Stomach (tissue), 9 donors: ENCODE data around the gene STK11IP. TPM values are rescaled to one million over a fixed set of nuclear protein-coding genes. Genes with fewer than 3 reads are reported as not detected.

Experiments
- DNase-seq, 2 donors: peaks; one replicate each; pipeline versions ENCODE4 v3.0.0 to v3.0.0-alpha.2; 2013 to 2019
- H3K27ac ChIP-seq, 5 donors: fragments of 200-600 bp in 4 of 5; sonication (generic) in 4 of 5; one replicate each; pipeline ENCODE4 v1.5.1; 2013 to 2019; ENCODE audit warnings: mild to moderate bottlenecking in 1 of 5, moderate library complexity in 1 of 5
- H3K27me3 ChIP-seq, 3 donors: fragments of 200-600 bp; sonication (generic); one replicate each; pipeline ENCODE4 v1.5.1; 2017 to 2019; ENCODE audit warnings: mixed run types in 1 of 3
- H3K36me3 ChIP-seq, 4 donors: fragments of 200-600 bp; sonication (generic); 1 replicate in 3 of 4; 2 replicates in 1 of 4; pipeline ENCODE4 v1.5.1; 2016 to 2019
- H3K4me1 ChIP-seq, 4 donors: fragments of 200-600 bp; sonication (generic); one replicate each; pipeline ENCODE4 v1.5.1; 2016 to 2019
- H3K4me3 ChIP-seq, 4 donors: fragments of 200-600 bp; sonication (generic) in 3 of 4; one replicate each; pipeline ENCODE4 v1.5.1; 2016 to 2019; ENCODE audit warnings: mild to moderate bottlenecking in 1 of 4
- H3K9me3 ChIP-seq, 4 donors: fragments of 200-600 bp; sonication (generic); one replicate each; pipeline ENCODE4 v1.5.1; 2016 to 2019
- EP300 ChIP-seq: sonication (generic); formaldehyde crosslinking; IDR thresholded peaks from one replicate; pipeline ENCODE4 v1.6.1; 2017; ENCODE audit warnings: antibody characterized with exemption
- POLR2A ChIP-seq, 4 donors: fragments of 450-650 bp; IDR thresholded peaks; one replicate each; pipeline ENCODE4 v1.6.1; 2016; ENCODE audit warnings: antibody characterized with exemption in 4 of 4, control low read depth in 2 of 4, mild to moderate bottlenecking in 1 of 4, moderate library complexity in 1 of 4
- POLR2AphosphoS5 ChIP-seq, 3 donors: sonication (generic); formaldehyde crosslinking; IDR thresholded peaks; one replicate each; pipeline ENCODE4 v1.6.1; 2016; ENCODE audit warnings: antibody characterized with exemption in 3 of 3
- WGBS, 5 donors: extraction: QIAGEN DNeasy Blood & Tissue Kit in 3 of 5; methylation state at CpG; one replicate each; pipeline versions ENCODE4 v1.1.5 to v1.1.7; 2013 to 2018; 5-methylcytosine and 5-hydroxymethylcytosine counted together
- intact Hi-C: fragments of 100-400 bp; cut with DNase I; formaldehyde crosslinking; loops from one replicate; pipeline ENCODE4 v1.15.1; 2023; ENCODE audit warnings: low total_unique reads
- polyA plus RNA-seq, 3 donors: library from polyadenylated mRNA; stranded (reverse); fragments of 200-250 nt; gene quantifications; one replicate each; pipeline ENCODE4 v1.2.3, GENCODE V29; 2013
- total RNA-seq, 5 donors: library from RNA; depleted of rRNA; stranded (reverse); fragments of >200 nt; gene quantifications; one replicate each; pipeline versions ENCODE4 v1.1.0 to v1.2.3, GENCODE V29; 2014 to 2016
- TF ChIP-seq, protein P1 (sequence below), 7 experiments: fragments of 450-650 bp in 4 of 7; fragments of 200-600 bp in 3 of 7; sonication (generic) in 3 of 7; IDR thresholded peaks; one replicate each; pipeline ENCODE4 v1.5.1; 2016 to 2019; ENCODE audit warnings: antibody characterized with exemption in 7 of 7, control low read depth in 2 of 7, mild to moderate bottlenecking in 1 of 7
- donor health status: healthy with polysubstance abuse.
- donor health status: Bipolar disorder and iron deficiency.
- donor health status: healthy.

The STK11IP gene
- total and polyA plus RNA-seq, 8 donors: 6.8 to 89.5 (median 14.6) TPM

DNA sequence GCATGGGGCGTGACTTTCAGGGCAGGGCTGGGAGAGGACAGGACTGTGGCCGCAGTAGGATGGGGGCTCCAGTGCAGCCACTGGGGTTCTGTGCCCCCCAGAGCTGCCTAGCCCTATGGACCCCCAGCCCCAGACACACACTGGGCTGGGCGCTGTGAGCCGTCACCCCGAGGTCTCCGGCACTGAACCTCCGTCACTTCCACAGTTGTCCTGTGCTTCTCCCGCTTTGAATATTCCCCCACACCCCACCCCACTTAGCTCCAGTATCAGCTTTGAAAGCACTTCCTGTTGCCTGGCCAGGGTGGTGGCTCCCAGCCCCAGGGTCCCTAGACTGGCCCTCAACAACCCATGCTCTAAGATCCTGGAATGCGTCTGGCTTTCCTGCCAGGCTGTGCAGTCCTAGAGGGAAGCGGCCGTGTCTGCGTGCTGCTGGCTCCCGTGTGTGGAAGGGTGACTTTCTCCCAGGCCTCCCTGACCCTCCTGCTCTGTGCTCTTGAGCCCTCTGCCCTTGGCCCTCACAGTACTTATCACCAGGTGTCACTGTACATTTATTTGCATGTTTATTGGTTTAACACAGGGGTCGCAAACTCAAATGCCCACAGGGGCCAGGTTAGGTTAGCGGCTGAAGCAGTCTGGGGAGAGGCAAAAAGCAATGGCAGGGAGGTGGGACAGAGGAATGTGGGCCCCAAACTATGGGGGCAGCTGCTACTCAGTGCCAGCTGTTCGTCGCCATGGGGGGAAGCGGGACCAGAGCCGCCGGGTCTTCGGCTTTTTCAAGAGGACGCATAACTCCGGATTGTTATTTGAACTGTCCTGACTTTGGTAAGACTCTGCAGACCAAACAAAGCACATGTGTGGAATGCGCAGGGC, 36.2 kb upstream of the STK11IP start:
- Histone ChIP-seq H3K4me1 (peaks cover 0 to 8% (median 0%) of the 10 kb centered on the region in 4 donors), H3K9me3 (no peaks in the 10 kb centered on the region), H3K4me3 (no peak overlapping the region), H3K36me3 (peaks cover 0 to 60% (median 14%) of the 10 kb centered on the region in 4 donors), H3K27me3 (no peaks in the 10 kb centered on the region), H3K27ac (no peak overlapping the region)
- DNase-seq: no peak
- intact Hi-C loops: no loop called here
- TF ChIP-seq EP300 (no peak), POLR2A (IDR thresholded peaks at IDR 0.05) (no peak), POLR2AphosphoS5 (IDR thresholded peaks at IDR 0.05) (no peak)
- TF ChIP-seq, protein P1, sequence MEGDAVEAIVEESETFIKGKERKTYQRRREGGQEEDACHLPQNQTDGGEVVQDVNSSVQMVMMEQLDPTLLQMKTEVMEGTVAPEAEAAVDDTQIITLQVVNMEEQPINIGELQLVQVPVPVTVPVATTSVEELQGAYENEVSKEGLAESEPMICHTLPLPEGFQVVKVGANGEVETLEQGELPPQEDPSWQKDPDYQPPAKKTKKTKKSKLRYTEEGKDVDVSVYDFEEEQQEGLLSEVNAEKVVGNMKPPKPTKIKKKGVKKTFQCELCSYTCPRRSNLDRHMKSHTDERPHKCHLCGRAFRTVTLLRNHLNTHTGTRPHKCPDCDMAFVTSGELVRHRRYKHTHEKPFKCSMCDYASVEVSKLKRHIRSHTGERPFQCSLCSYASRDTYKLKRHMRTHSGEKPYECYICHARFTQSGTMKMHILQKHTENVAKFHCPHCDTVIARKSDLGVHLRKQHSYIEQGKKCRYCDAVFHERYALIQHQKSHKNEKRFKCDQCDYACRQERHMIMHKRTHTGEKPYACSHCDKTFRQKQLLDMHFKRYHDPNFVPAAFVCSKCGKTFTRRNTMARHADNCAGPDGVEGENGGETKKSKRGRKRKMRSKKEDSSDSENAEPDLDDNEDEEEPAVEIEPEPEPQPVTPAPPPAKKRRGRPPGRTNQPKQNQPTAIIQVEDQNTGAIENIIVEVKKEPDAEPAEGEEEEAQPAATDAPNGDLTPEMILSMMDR (IDR thresholded peaks at IDR 0.05): no peak
- 70 to 79% (median 77%) methylated on average over 23 to 24 of the region's 24 CpGs for WGBS, 5 donors

DNA sequence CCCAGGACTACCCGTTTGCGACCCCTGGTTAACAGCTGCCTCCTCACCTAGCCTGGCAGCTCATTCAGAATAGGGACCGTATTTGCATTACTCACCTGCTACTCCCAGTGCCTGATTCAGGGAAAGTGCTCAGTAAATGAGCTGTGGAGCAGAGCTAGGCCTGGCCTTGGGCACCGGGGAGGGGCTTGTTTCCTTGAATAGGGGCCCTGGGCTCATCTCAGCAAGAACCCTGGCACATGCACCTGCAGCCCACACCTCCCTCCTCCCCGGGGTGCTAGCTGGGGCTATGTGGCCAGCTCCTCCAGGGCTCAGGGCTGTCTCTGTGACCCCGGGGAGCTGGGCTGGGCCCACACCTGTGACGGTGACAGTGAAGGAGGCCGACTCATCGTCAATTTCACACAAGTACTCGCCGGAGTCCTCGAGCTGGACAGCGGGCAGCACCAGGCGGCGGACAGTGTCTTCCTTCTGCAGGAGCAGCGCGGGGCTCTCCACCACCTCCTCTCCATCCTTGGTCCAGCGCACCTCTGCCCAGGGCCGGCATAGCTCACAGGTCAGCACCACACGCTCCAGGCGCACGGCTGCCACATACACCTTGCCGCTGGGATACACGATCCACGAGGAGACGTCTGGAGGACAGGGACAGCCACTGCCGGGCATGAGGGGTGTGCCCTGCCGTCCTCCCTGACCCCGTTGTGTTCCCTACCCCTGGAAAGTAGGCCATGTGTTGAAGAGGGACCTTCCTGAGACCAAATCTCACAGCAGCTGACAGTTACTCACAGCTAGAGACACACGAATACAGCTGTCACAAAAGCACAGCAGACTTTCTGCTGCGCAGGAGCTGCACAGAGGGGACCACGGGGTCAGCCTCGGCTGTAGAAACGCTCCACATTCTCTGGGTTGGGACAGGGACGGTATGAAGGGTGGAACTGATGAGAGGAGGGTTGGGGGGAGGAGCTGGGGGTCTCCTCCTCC, 35.3 kb upstream of the STK11IP start:
- peaks cover 0 to 61% (median 23%) of the 10 kb centered on the region in 4 donors for H3K36me3 ChIP-seq
- DNase-seq: no peak
- TF ChIP-seq POLR2A (IDR thresholded peaks at IDR 0.05): no peak
- TF ChIP-seq EP300: no peak
- TF ChIP-seq, protein P1 (IDR thresholded peaks at IDR 0.05): no peak
- TF ChIP-seq POLR2AphosphoS5 (IDR thresholded peaks at IDR 0.05): no peak
- H3K4me1 ChIP-seq: peaks cover 0 to 8% (median 0%) of the 10 kb centered on the region in 4 donors
- 77 to 82% (median 81%) methylated on average over 24 to 35 of the region's 35 CpGs for WGBS, 5 donors
- intact Hi-C loops: no loop called here
- no peaks in the 10 kb centered on the region for H3K27me3 ChIP-seq
- no peak overlapping the region for H3K27ac ChIP-seq
- no peak overlapping the region for H3K4me3 ChIP-seq
- H3K9me3 ChIP-seq: no peaks in the 10 kb centered on the region

GRCh38 chr2:219563271-219563928, 34.3 kb upstream of the STK11IP start:
- intact Hi-C loops: no loop called here
- no peak overlapping the region for H3K4me3 ChIP-seq
- H3K27me3 ChIP-seq: no peaks in the 10 kb centered on the region
- WGBS, 5 donors: 87 to 93% (median 90%) methylated on average over 19 to 20 of the region's 20 CpGs
- peaks cover 0 to 8% (median 0%) of the 10 kb centered on the region in 4 donors for H3K4me1 ChIP-seq
- no peak overlapping the region for H3K27ac ChIP-seq
- no peak for DNase-seq
- TF ChIP-seq, protein P1 (IDR thresholded peaks at IDR 0.05): no peak
- TF ChIP-seq POLR2A (IDR thresholded peaks at IDR 0.05) (no peak), POLR2AphosphoS5 (IDR thresholded peaks at IDR 0.05) (no peak), EP300 (no peak)
- H3K36me3 ChIP-seq: peaks cover 0 to 64% (median 31%) of the 10 kb centered on the region in 4 donors
- no peaks in the 10 kb centered on the region for H3K9me3 ChIP-seq
